PC-9 (cell line): ENCODE measurements around the gene INTS1.

Source experiments
- EZH2 ChIP-seq: fragments of 200-600 bp; sonication (generic); IDR thresholded peaks from 2 replicates; pipeline ENCODE4 v1.8.0; 2017; ENCODE audit warnings: antibody characterized with exemption, low read depth
- TF ChIP-seq, protein P1 (sequence below): fragments of 200-600 bp; sonication (generic); conservative IDR thresholded peaks from 2 replicates; pipeline ENCODE4 v1.6.1; 2017; ENCODE audit warnings: mixed run types, antibody characterized with exemption, mild to moderate bottlenecking, moderate library complexity

GRCh38 chr7:1541431-1542162 lies 37.4 kb upstream of the INTS1 start:
- TF ChIP-seq, protein P1, sequence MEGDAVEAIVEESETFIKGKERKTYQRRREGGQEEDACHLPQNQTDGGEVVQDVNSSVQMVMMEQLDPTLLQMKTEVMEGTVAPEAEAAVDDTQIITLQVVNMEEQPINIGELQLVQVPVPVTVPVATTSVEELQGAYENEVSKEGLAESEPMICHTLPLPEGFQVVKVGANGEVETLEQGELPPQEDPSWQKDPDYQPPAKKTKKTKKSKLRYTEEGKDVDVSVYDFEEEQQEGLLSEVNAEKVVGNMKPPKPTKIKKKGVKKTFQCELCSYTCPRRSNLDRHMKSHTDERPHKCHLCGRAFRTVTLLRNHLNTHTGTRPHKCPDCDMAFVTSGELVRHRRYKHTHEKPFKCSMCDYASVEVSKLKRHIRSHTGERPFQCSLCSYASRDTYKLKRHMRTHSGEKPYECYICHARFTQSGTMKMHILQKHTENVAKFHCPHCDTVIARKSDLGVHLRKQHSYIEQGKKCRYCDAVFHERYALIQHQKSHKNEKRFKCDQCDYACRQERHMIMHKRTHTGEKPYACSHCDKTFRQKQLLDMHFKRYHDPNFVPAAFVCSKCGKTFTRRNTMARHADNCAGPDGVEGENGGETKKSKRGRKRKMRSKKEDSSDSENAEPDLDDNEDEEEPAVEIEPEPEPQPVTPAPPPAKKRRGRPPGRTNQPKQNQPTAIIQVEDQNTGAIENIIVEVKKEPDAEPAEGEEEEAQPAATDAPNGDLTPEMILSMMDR: no peak
- TF ChIP-seq EZH2: no peak
